Measurements from ENCODE around the gene ZDHHC7. TPM values are rescaled to one million over a fixed set of nuclear protein-coding genes. Genes with fewer than 3 reads are reported as not detected.
A peak's percentile ranks its signal among the peaks of the same experiment; 100 is the strongest.

The ZDHHC7 gene
- total RNA-seq, 4 donors from 2014 or later = 55.3 to 77.5 (median 66.3) TPM

DNA sequence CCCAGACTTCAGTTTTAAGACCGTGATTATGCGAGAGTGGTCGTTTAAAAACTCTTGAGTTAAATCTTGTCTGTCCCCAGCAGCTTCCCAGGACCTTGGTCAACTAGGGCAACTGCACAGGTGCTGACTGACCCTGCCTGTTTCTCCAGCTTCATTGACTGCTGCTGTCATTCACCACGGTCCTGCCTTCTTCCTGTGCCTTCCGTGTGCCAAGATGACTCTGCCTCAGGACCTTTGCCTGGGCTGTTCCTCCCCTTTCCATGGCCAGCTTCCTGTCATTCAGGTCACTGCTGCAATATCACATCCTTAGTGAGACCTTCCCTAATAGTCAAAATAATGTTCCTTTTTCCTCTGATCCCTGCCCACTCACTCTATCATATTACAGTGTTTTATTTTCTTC lies 20.1 kb upstream of the ZDHHC7 start:
- H3K36me3 ChIP-seq = peaks cover 0 to 20% of the 10 kb centered on the region in 2 donors
- H3K4me1 ChIP-seq = peaks cover 0 to 48% (median 16%) of the 10 kb centered on the region in 3 donors
- TF ChIP-seq POLR2AphosphoS5 (IDR thresholded peaks at IDR 0.05) (no peak), POLR2A (IDR thresholded peaks at IDR 0.05) (no peak), EP300 (IDR thresholded peaks at IDR 0.05) (no peak)
- TF ChIP-seq, protein P1, sequence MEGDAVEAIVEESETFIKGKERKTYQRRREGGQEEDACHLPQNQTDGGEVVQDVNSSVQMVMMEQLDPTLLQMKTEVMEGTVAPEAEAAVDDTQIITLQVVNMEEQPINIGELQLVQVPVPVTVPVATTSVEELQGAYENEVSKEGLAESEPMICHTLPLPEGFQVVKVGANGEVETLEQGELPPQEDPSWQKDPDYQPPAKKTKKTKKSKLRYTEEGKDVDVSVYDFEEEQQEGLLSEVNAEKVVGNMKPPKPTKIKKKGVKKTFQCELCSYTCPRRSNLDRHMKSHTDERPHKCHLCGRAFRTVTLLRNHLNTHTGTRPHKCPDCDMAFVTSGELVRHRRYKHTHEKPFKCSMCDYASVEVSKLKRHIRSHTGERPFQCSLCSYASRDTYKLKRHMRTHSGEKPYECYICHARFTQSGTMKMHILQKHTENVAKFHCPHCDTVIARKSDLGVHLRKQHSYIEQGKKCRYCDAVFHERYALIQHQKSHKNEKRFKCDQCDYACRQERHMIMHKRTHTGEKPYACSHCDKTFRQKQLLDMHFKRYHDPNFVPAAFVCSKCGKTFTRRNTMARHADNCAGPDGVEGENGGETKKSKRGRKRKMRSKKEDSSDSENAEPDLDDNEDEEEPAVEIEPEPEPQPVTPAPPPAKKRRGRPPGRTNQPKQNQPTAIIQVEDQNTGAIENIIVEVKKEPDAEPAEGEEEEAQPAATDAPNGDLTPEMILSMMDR (IDR thresholded peaks at IDR 0.05) = no peak
- no peak overlapping the region for H3K4me3 ChIP-seq
- 80 to 87% methylated on average over 5 of the region's 5 CpGs for WGBS, 2 donors (ENCODE audit: low coverage in 1 of 2)
- ATAC-seq = no peak
- H3K27me3 ChIP-seq = no peaks in the 10 kb centered on the region
- H3K9me3 ChIP-seq = no peaks in the 10 kb centered on the region
- H3K27ac ChIP-seq = peak overlapping the region in 3 of 4 donors; percentile 18 to 91 (median 91)

DNA sequence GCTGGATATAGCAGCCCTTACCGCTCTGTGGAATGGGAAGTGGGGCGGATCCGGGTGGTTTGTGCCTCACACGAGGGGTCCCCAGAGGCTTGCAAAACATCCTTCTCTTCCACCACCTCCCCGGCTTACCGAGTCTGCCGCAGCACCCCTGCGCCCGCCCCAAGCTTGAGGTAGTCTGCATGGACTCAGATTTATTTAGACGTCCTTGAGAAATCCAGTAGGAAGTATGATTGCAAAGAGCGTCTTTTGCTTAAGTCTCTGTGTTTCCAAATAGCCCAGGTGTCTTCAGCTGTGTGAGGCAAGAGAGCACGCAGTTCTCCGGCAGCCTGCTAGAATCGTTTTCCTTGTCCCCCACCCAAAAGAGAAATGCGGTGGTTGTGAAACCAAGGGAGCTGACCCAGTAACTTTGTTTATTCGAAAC lies 18.7 kb upstream of the ZDHHC7 start:
- Histone ChIP-seq H3K27me3 (no peaks in the 10 kb centered on the region), H3K9me3 (no peaks in the 10 kb centered on the region), H3K27ac (peak overlapping the region in 3 of 4 donors; percentile 91 to 92 (median 91)), H3K36me3 (peaks cover 0 to 20% of the 10 kb centered on the region in 2 donors), H3K4me3 (peak overlapping the region in 1 of 2 donors; percentile 97), H3K4me1 (peaks cover 0 to 48% (median 18%) of the 10 kb centered on the region in 3 donors)
- WGBS, 2 donors (ENCODE audit: low coverage in 1 of 2) = 78 to 81% methylated on average over 5 to 7 of the region's 16 CpGs
- peak; percentile 50 for ATAC-seq
- TF ChIP-seq EP300 (IDR thresholded peaks at IDR 0.05) (no peak), POLR2AphosphoS5 (IDR thresholded peaks at IDR 0.05) (peak; percentile 68)

DNA sequence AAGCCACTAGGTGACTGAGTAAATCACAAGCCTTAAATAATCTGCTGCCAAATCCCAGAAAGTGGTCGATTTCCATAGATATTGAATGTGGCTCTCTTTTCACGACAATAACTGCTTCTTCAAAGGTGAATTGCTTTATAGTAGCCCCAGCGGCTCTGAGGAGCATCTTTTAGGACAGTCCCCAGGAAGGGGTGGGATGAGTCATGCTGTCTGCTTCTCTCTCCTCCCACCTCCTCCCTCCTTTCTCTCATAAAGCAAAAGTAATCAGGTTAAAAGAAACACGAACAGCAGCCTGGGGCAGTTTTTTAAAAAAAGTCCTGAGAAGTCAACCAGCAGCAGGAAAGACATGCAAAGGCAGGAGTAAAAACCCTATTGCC lies 18.1 kb upstream of the ZDHHC7 start:
- 0 to 18% methylated on average over 1 to 2 of the region's 4 CpGs for WGBS, 2 donors (ENCODE audit: low coverage in 1 of 2)

DNA sequence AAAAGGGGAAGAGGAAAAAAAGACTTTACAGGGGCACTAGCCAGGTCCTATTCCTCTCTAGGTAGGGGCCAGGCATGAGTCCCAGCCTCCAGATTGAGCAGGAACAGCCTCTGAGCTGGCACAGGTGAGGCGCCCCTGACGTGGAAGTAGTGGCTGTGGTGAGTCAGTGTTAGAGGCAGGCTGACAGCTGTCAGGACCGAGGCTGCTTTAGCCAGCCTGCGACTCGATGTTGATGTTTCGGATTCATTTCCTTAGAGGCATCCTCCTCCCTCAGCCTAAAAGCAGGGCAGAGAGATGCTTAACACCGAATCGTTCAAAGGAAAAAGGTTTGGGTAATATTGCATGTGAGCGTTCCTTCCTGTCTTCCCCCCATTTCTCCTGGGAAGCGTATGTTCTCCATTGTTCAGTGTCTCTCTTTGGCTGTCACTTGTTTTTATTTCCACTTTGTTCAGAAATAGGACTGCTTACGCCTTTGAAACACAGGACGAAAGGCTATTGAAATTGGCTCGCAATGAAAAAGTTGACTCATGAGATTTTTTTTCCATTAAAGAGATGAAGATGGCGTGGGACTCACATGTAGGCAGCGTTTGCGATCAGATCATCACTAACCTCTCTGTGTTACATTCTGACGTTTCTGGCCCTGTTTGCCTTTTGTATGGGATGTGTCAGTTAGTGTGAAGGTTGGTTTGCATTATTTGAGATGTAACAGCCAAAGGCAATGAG lies 17.5 kb upstream of the ZDHHC7 start:
- peak; percentile 44 for ATAC-seq
- TF ChIP-seq, protein P1 (IDR thresholded peaks at IDR 0.05) = no peak
- TF ChIP-seq EP300 (IDR thresholded peaks at IDR 0.05) (no peak), POLR2A (IDR thresholded peaks at IDR 0.05) (no peak), POLR2AphosphoS5 (IDR thresholded peaks at IDR 0.05) (no peak)
- peak overlapping the region; percentile 81 to 97 for H3K4me3 ChIP-seq
- peaks cover 0 to 48% (median 18%) of the 10 kb centered on the region in 3 donors for H3K4me1 ChIP-seq
- peaks cover 0 to 20% of the 10 kb centered on the region in 2 donors for H3K36me3 ChIP-seq
- H3K27ac ChIP-seq = peak overlapping the region in 3 of 4 donors; percentile 91 to 92 (median 91)
- H3K9me3 ChIP-seq = no peaks in the 10 kb centered on the region
- WGBS, 2 donors (ENCODE audit: low coverage in 1 of 2) = 26 to 54% methylated on average over 9 to 13 of the region's 17 CpGs
- H3K27me3 ChIP-seq = no peaks in the 10 kb centered on the region

More for the DNA sequence above, 18.1 kb upstream of the ZDHHC7 start:
- no peak for ATAC-seq
- H3K27me3 ChIP-seq = no peaks in the 10 kb centered on the region
- peak overlapping the region in 1 of 2 donors; percentile 97 for H3K4me3 ChIP-seq
- H3K27ac ChIP-seq = peak overlapping the region in 3 of 4 donors; percentile 91 to 92 (median 91)
- H3K9me3 ChIP-seq = no peaks in the 10 kb centered on the region
- peaks cover 0 to 20% of the 10 kb centered on the region in 2 donors for H3K36me3 ChIP-seq
- TF ChIP-seq, protein P1 (IDR thresholded peaks at IDR 0.05) = no peak
- no peak for TF ChIP-seq EP300 (IDR thresholded peaks at IDR 0.05)
- H3K4me1 ChIP-seq = peaks cover 0 to 48% (median 18%) of the 10 kb centered on the region in 3 donors

DNA sequence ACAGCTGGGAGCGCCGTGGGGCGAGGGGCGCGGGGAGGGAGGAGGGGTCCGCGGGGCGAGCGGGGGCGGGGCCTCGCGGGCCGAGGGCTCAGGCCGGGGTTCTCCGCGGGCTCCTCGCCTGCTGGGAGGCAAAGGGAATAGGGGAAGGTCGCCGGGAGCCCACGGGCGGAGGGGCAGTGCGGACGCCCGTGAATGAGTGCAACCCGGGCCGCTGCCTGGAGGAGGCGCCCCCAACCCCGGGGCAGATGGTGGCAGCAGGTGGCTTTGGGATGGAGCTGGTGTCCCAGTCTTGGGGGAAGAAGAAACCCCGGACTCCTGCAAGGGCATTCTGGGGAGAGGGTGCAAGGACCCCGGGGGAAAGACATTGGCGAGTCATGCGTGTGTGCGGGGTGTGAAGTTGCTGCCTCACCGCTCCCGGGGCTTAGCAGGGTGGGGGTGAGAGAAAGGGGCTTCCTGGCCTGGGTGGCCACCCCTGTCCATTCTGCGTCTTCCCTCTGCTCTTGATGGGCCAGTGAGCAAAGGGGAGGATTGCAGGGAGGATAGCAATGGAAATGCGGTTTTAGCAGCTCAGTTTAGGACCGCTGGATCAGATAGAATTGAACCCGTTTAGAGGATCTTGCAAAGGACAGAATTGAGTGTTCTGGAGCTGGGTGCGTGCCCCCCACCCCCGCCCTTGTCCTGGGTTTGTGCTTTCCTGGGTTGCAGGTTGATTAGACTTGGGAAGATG lies 16.8 kb upstream of the ZDHHC7 start:
- WGBS, 2 donors (ENCODE audit: low coverage in 1 of 2) = 19% methylated on average over 6 of the region's 41 CpGs; no CpG with 5 or more reads in 1 of the 2 donors
- peak overlapping the region; percentile 81 to 97 for H3K4me3 ChIP-seq
- no peak for TF ChIP-seq EP300 (IDR thresholded peaks at IDR 0.05)
- TF ChIP-seq POLR2AphosphoS5 (IDR thresholded peaks at IDR 0.05) = no peak
- TF ChIP-seq, protein P1 (IDR thresholded peaks at IDR 0.05) = peak in 1 of 4 experiments; percentile 18
- peaks cover 0 to 16% of the 10 kb centered on the region in 2 donors for H3K36me3 ChIP-seq
- H3K27ac ChIP-seq = peak overlapping the region; percentile 71 to 92 (median 91)
- no peaks in the 10 kb centered on the region for H3K27me3 ChIP-seq
- peaks cover 0 to 48% (median 18%) of the 10 kb centered on the region in 3 donors for H3K4me1 ChIP-seq
- peak; percentile 7 for ATAC-seq
- H3K9me3 ChIP-seq = no peaks in the 10 kb centered on the region

Data from gastroesophageal sphincter (tissue), 4 donors.